ENCODE measurements around the gene UBL4B. TPM values are rescaled to one million over a fixed set of nuclear protein-coding genes. Genes with fewer than 3 reads are reported as not detected.

UBL4B gene
- total and polyA plus RNA-seq, 9 of the 15 experiments (the other 6 are each of a cell fraction or from before 2014, with no cell fraction given): not detected

GRCh38 chr1:110070671-110071242 is 41.5 kb upstream of the UBL4B start, which contains the start of gene ALX3:
TSS of gene ALX3 (minus strand) at chr1:110070672. CDS start at chr1:110070612, 60 bp downstream.
- Histone ChIP-seq H3K79me2 (ENCODE audit: control insufficient read depth, insufficient read depth, low read length) (no peaks in the 10 kb centered on the region), H3K4me3 (no peak within 1 kb of the TSS), H3K36me3 (ENCODE audit: control insufficient read depth, insufficient read depth, low read length) (no peaks in the 10 kb centered on the region), H2AFZ (ENCODE audit: low read depth, low read length) (no peak within 1 kb of the TSS), H3K27me3 (ENCODE audit: control insufficient read depth in 2 of 2, insufficient read depth in 2 of 2, low read length in 2 of 2) (peaks cover 11 to 32% of the 10 kb centered on the region in 2 experiments; a peak in 4 of 5 replicates), H3K9me1 (ENCODE audit: control insufficient read depth, insufficient read depth, low read length) (no peaks in the 10 kb centered on the region), H3K9ac (ENCODE audit: insufficient read depth in 1 of 2, low read depth in 2 of 2, low read length in 2 of 2) (0 out of 4 replicates have a peak within 1 kb of the TSS, but pooled peaks of 1 of the 2 experiments have one; percentile 49), H3K4me2 (ENCODE audit: insufficient read depth, low read length) (no peak within 1 kb of the TSS), H3K27ac (ENCODE audit: extremely low read depth, low read depth, low read length) (no peak within 1 kb of the TSS), H4K20me1 (replicated peaks; ENCODE audit: control insufficient read depth, insufficient read depth, low read length) (peaks cover 5% of the 10 kb centered on the region; the same call in 1 of the 2 replicates), H3K9me3 (replicated peaks; ENCODE audit: control insufficient read depth, insufficient read depth, low read depth, low read length) (no peaks in the 10 kb centered on the region), H3K4me1 (replicated peaks in 1 of 2; ENCODE audit: control insufficient read depth in 2 of 2, insufficient read depth in 2 of 2, low read length in 2 of 2) (peaks cover 0 to 8% of the 10 kb centered on the region in 2 experiments; a peak in 1 of 5 replicates)
- FAIRE-seq (no peak), DNase-seq (ENCODE audit: extremely low read depth in 1 of 4, low spot score in 3 of 4) (no peak), ATAC-seq (no peak)
- ChIA-PET CTCF (ENCODE audit: low intra/inter-chr PET ratio) (no interaction called here), POLR2A (interaction anchor here (0.6 to 1.7 kb wide), 6 partner anchors 11 to 130 kb away, joined by 3 to 12 read pairs (median 4); no protein-coding TSS in a partner anchor)
- intact Hi-C loops (cut with micrococcal nuclease) (no loop called here), in situ Hi-C loops (cut with MboI) (no loop called here)
- WGBS (ENCODE audit: insufficient coverage, low coverage, missing lambda C conversion rate): 7% methylated on average over 9 of the region's 27 CpGs
- BruUV-seq (replicated peaks): no TSS peak
- TF ChIP-seq MLX (CRISPR knock-in tag; conservative IDR thresholded peaks at IDR 0.05) (no peak), XRCC5 (IDR thresholded peaks at IDR 0.05; ENCODE audit: low read depth, low read length) (no peak), SOX6 (IDR thresholded peaks at IDR 0.05) (no peak), KLF1 (tag; IDR thresholded peaks at IDR 0.05) (no peak), ZNF23 (CRISPR knock-in tag; IDR thresholded peaks at IDR 0.05) (no peak), ARHGAP35 (IDR thresholded peaks at IDR 0.05; ENCODE audit: partially characterized antibody) (no peak), MAFG (tag; conservative IDR thresholded peaks at IDR 0.05) (peak; percentile 61; the same call in 1 of the 2 replicates), SRSF3 (IDR thresholded peaks at IDR 0.05; ENCODE audit: insufficient read depth, low read length) (no peak), THRB (CRISPR knock-in tag; conservative IDR thresholded peaks at IDR 0.05) (no peak), MAFF (IDR thresholded peaks at IDR 0.05; ENCODE audit: low read length) (peak; percentile 32; the same call in 1 of the 2 replicates), RBM22 (IDR thresholded peaks at IDR 0.05; ENCODE audit: low read depth, low read length, poor library complexity, severe bottlenecking) (no peak), CAMTA2 (CRISPR knock-in tag; conservative IDR thresholded peaks at IDR 0.05) (no peak), C11orf30 (IDR thresholded peaks at IDR 0.05; ENCODE audit: low read depth) (peak; percentile 62), ZNF316 (IDR thresholded peaks at IDR 0.05) (peak; percentile 79), ZBTB11 (CRISPR knock-in tag; IDR thresholded peaks at IDR 0.05) (no peak), TAL1 (IDR thresholded peaks at IDR 0.05) (no peak), XRCC4 (IDR thresholded peaks at IDR 0.05; ENCODE audit: extremely low read depth, insufficient read depth, insufficient read length) (no peak), RCOR1 (IDR thresholded peaks at IDR 0.05; ENCODE audit: borderline replicate concordance in 1 of 2, low read depth in 2 of 2, low read length in 2 of 2) (no peak)
